Measurements from ENCODE around the gene HIBADH.
"Not testable (repeated sequence)": the region's sequence is repeated elsewhere in the genome, so short reads cannot be mapped to it uniquely, and the experiment has no call there.

The HIBADH gene

GRCh38 chr7:27514861-27515260 lies 147.8 kb downstream of the HIBADH start:
- no peak for TF ChIP-seq CTCF (IDR thresholded peaks at IDR 0.05; ENCODE audit: low read depth, low read length)
- no peak for DNase-seq (ENCODE audit: low read depth, low spot score)
- no peak overlapping the region for H3K4me3 ChIP-seq (ENCODE audit: low read depth, low read length)
- in situ Hi-C loops (cut with HindIII; ENCODE audit: low sequenced_read_pairs), result no loop called here

- in situ Hi-C loops (cut with HindIII; ENCODE audit: low sequenced_read_pairs), result no loop called here
These were observed 148.8 kb downstream of the HIBADH start for GRCh38 chr7:27513885-27514284.

GRCh38 chr7:27511370-27511769 lies 151.3 kb downstream of the HIBADH start:
- H3K4me3 ChIP-seq (ENCODE audit: low read depth, low read length); in situ Hi-C loops (cut with HindIII; ENCODE audit: low sequenced_read_pairs); DNase-seq (ENCODE audit: low read depth, low spot score): not testable (repeated sequence)

More at GRCh38 chr7:27513885-27514284, 148.8 kb downstream of the HIBADH start:
- DNase-seq (ENCODE audit: low read depth, low spot score), result no peak
- TF ChIP-seq CTCF (IDR thresholded peaks at IDR 0.05; ENCODE audit: low read depth, low read length), result no peak
- H3K4me3 ChIP-seq (ENCODE audit: low read depth, low read length), result no peak overlapping the region

- in situ Hi-C loops (cut with HindIII; ENCODE audit: low sequenced_read_pairs), result no loop called here
- TF ChIP-seq CTCF (IDR thresholded peaks at IDR 0.05; ENCODE audit: low read depth, low read length), result no peak
- no peak overlapping the region for H3K4me3 ChIP-seq (ENCODE audit: low read depth, low read length)
- no peak for DNase-seq (ENCODE audit: low read depth, low spot score)
These were observed 152.1 kb downstream of the HIBADH start for GRCh38 chr7:27510541-27510940.

GRCh38 chr7:27501879-27502278 lies 160.8 kb downstream of the HIBADH start:
- H3K4me3 ChIP-seq (ENCODE audit: low read depth, low read length); DNase-seq (ENCODE audit: low read depth, low spot score); in situ Hi-C loops (cut with HindIII; ENCODE audit: low sequenced_read_pairs): not testable (repeated sequence)

GRCh38 chr7:27501001-27501400 lies 161.7 kb downstream of the HIBADH start:
- no peak overlapping the region for H3K4me3 ChIP-seq (ENCODE audit: low read depth, low read length)
- in situ Hi-C loops (cut with HindIII; ENCODE audit: low sequenced_read_pairs), result no loop called here
- DNase-seq (ENCODE audit: low read depth, low spot score), result no peak
- TF ChIP-seq CTCF (IDR thresholded peaks at IDR 0.05; ENCODE audit: low read depth, low read length), result no peak

- in situ Hi-C loops (cut with HindIII; ENCODE audit: low sequenced_read_pairs), result no loop called here
- no peak for DNase-seq (ENCODE audit: low read depth, low spot score)
- TF ChIP-seq CTCF (IDR thresholded peaks at IDR 0.05; ENCODE audit: low read depth, low read length), result no peak
- no peak overlapping the region for H3K4me3 ChIP-seq (ENCODE audit: low read depth, low read length)
These were observed 170.5 kb downstream of the HIBADH start for GRCh38 chr7:27492224-27492623.

- in situ Hi-C loops (cut with HindIII; ENCODE audit: low sequenced_read_pairs), result no loop called here
- H3K4me3 ChIP-seq (ENCODE audit: low read depth, low read length), result no peak overlapping the region
- TF ChIP-seq CTCF (IDR thresholded peaks at IDR 0.05; ENCODE audit: low read depth, low read length), result no peak
- DNase-seq (ENCODE audit: low read depth, low spot score), result no peak
These were observed 171.1 kb downstream of the HIBADH start for GRCh38 chr7:27491534-27491933.

Data from astrocyte of the spinal cord (primary cell).